Measurements from ENCODE around the gene ANKLE1. TPM values are rescaled to one million over a fixed set of nuclear protein-coding genes. Genes with fewer than 3 reads are reported as not detected.

The ANKLE1 gene
- total RNA-seq, 1 experiment from 2014 or later = 0.66 TPM

GRCh38 chr19:17320435-17320834 is 38.7 kb downstream of the ANKLE1 start:
- peaks cover 53% of the 10 kb centered on the region for H3K36me3 Mint-ChIP-seq (ENCODE audit: insufficient read depth, unreplicated experiment)
- no peak for DNase-seq
- intact Hi-C loops (cut with micrococcal nuclease; ENCODE audit: unreplicated experiment) = no loop called here
- no peaks in the 10 kb centered on the region for H3K4me1 Mint-ChIP-seq (ENCODE audit: low read depth, unreplicated experiment)
- H3K27ac Mint-ChIP-seq (ENCODE audit: unreplicated experiment) = no peak overlapping the region
- no TSS peak for BruUV-seq (replicated peaks)
- H3K27me3 Mint-ChIP-seq (ENCODE audit: unreplicated experiment) = no peaks in the 10 kb centered on the region
- TF ChIP-seq CTCF (IDR thresholded peaks at IDR 0.05; ENCODE audit: unreplicated experiment) = no peak
- CTCF ChIA-PET = no interaction called here
- no peak overlapping the region for H3K4me3 Mint-ChIP-seq (ENCODE audit: low read depth, unreplicated experiment)
- H3K9me3 Mint-ChIP-seq (ENCODE audit: low read depth, unreplicated experiment) = no peaks in the 10 kb centered on the region

- Mint-ChIP-seq H3K27me3 (ENCODE audit: unreplicated experiment) (no peaks in the 10 kb centered on the region), H3K27ac (ENCODE audit: unreplicated experiment) (no peak overlapping the region), H3K36me3 (ENCODE audit: insufficient read depth, unreplicated experiment) (peaks cover 38% of the 10 kb centered on the region), H3K4me3 (ENCODE audit: low read depth, unreplicated experiment) (no peak overlapping the region), H3K4me1 (ENCODE audit: low read depth, unreplicated experiment) (no peaks in the 10 kb centered on the region), H3K9me3 (ENCODE audit: low read depth, unreplicated experiment) (no peaks in the 10 kb centered on the region)
- no peak for DNase-seq
- intact Hi-C loops (cut with micrococcal nuclease; ENCODE audit: unreplicated experiment) = no loop called here
- TF ChIP-seq CTCF (IDR thresholded peaks at IDR 0.05; ENCODE audit: unreplicated experiment) = no peak
- BruUV-seq (replicated peaks) = no TSS peak
- CTCF ChIA-PET = no interaction called here
Observed at GRCh38 chr19:17321655-17322489, 40.2 kb downstream of the ANKLE1 start.

GRCh38 chr19:17322854-17323253 is 41.2 kb downstream of the ANKLE1 start:
- no peaks in the 10 kb centered on the region for H3K4me1 Mint-ChIP-seq (ENCODE audit: low read depth, unreplicated experiment)
- H3K27me3 Mint-ChIP-seq (ENCODE audit: unreplicated experiment) = no peaks in the 10 kb centered on the region
- BruUV-seq (replicated peaks) = no TSS peak
- no peak overlapping the region for H3K27ac Mint-ChIP-seq (ENCODE audit: unreplicated experiment)
- no peak for DNase-seq
- H3K4me3 Mint-ChIP-seq (ENCODE audit: low read depth, unreplicated experiment) = no peak overlapping the region
- intact Hi-C loops (cut with micrococcal nuclease; ENCODE audit: unreplicated experiment) = no loop called here
- CTCF ChIA-PET = no interaction called here
- no peaks in the 10 kb centered on the region for H3K9me3 Mint-ChIP-seq (ENCODE audit: low read depth, unreplicated experiment)
- peaks cover 28% of the 10 kb centered on the region for H3K36me3 Mint-ChIP-seq (ENCODE audit: insufficient read depth, unreplicated experiment)
- no peak for TF ChIP-seq CTCF (IDR thresholded peaks at IDR 0.05; ENCODE audit: unreplicated experiment)

- TF ChIP-seq CTCF (IDR thresholded peaks at IDR 0.05; ENCODE audit: unreplicated experiment) = no peak
- CTCF ChIA-PET = interaction anchor here (0.6 kb wide), 1 partner anchor 9 kb away, joined by 5 read pairs; no protein-coding TSS in a partner anchor
- intact Hi-C loops (cut with micrococcal nuclease; ENCODE audit: unreplicated experiment) = no loop called here
Observed at GRCh38 chr19:17323300-17323963, 41.7 kb downstream of the ANKLE1 start.

More at GRCh38 chr19:17323300-17323963, 41.7 kb downstream of the ANKLE1 start:
- no peaks in the 10 kb centered on the region for H3K9me3 Mint-ChIP-seq (ENCODE audit: low read depth, unreplicated experiment)
- H3K27me3 Mint-ChIP-seq (ENCODE audit: unreplicated experiment) = no peaks in the 10 kb centered on the region
- no TSS peak for BruUV-seq (replicated peaks)
- H3K4me3 Mint-ChIP-seq (ENCODE audit: low read depth, unreplicated experiment) = no peak overlapping the region
- no peak for DNase-seq
- peaks cover 23% of the 10 kb centered on the region for H3K36me3 Mint-ChIP-seq (ENCODE audit: insufficient read depth, unreplicated experiment)
- no peaks in the 10 kb centered on the region for H3K4me1 Mint-ChIP-seq (ENCODE audit: low read depth, unreplicated experiment)
- H3K27ac Mint-ChIP-seq (ENCODE audit: unreplicated experiment) = no peak overlapping the region

Data from Calu3 (cell line).